ENCODE data around the gene SEPTIN6. TPM values are rescaled to one million over a fixed set of nuclear protein-coding genes. Genes with fewer than 3 reads are reported as not detected.
A peak's percentile ranks its signal among the peaks of the same experiment; 100 is the strongest.
"Not testable (repeated sequence)": the region's sequence is repeated elsewhere in the genome, so short reads cannot be mapped to it uniquely, and the experiment has no call there.

Gene SEPTIN6
- polyA plus RNA-seq, 3 donors, result 66.6 to 69.9 (median 69.8) TPM

GRCh38 chrX:119673336-119673735 lies 19.6 kb downstream of the SEPTIN6 start:
- DNase-seq (ENCODE audit: extremely low read depth in 1 of 11, low read depth in 9 of 11, low spot score in 4 of 11), result no peak

GRCh38 chrX:119672426-119672825 lies 20.5 kb downstream of the SEPTIN6 start:
- DNase-seq (ENCODE audit: extremely low read depth in 1 of 11, low read depth in 9 of 11, low spot score in 4 of 11), result no peak

GRCh38 chrX:119669424-119670037 lies 23.4 kb downstream of the SEPTIN6 start:
- DNase-seq (ENCODE audit: extremely low read depth in 1 of 11, low read depth in 9 of 11, low spot score in 4 of 11), result no peak

GRCh38 chrX:119667111-119667878 lies 25.7 kb downstream of the SEPTIN6 start:
- no peak for DNase-seq (ENCODE audit: extremely low read depth in 1 of 11, low read depth in 9 of 11, low spot score in 4 of 11)

- not testable (repeated sequence) for DNase-seq (ENCODE audit: extremely low read depth in 1 of 11, low read depth in 9 of 11, low spot score in 4 of 11)
These were observed 28.1 kb downstream of the SEPTIN6 start for GRCh38 chrX:119664877-119665276.

GRCh38 chrX:119661486-119661885 lies 31.5 kb downstream of the SEPTIN6 start:
- DNase-seq (ENCODE audit: extremely low read depth in 1 of 11, low read depth in 9 of 11, low spot score in 4 of 11), result no peak

- DNase-seq (ENCODE audit: extremely low read depth in 1 of 11, low read depth in 9 of 11, low spot score in 4 of 11), result no peak
These were observed 33.4 kb downstream of the SEPTIN6 start for GRCh38 chrX:119659522-119659921.

GRCh38 chrX:119655125-119655524 lies 37.8 kb downstream of the SEPTIN6 start:
- DNase-seq (ENCODE audit: extremely low read depth in 1 of 11, low read depth in 9 of 11, low spot score in 4 of 11), result no peak

GRCh38 chrX:119654112-119654531 lies 38.8 kb downstream of the SEPTIN6 start:
- peak in 5 of 11 donors; percentile 37 to 59 (median 48) for DNase-seq (ENCODE audit: extremely low read depth in 1 of 11, low read depth in 9 of 11, low spot score in 4 of 11)

GRCh38 chrX:119648421-119648775 lies 44.6 kb downstream of the SEPTIN6 start:
- DNase-seq (ENCODE audit: extremely low read depth in 1 of 11, low read depth in 9 of 11, low spot score in 4 of 11), result no peak

- DNase-seq (ENCODE audit: extremely low read depth in 1 of 11, low read depth in 9 of 11, low spot score in 4 of 11), result no peak
These were observed 45.2 kb downstream of the SEPTIN6 start for GRCh38 chrX:119647552-119648420.

GRCh38 chrX:119647089-119647488 lies 45.9 kb downstream of the SEPTIN6 start:
- DNase-seq (ENCODE audit: extremely low read depth in 1 of 11, low read depth in 9 of 11, low spot score in 4 of 11), result no peak

GRCh38 chrX:119646515-119646914 lies 46.5 kb downstream of the SEPTIN6 start:
- no peak for DNase-seq (ENCODE audit: extremely low read depth in 1 of 11, low read depth in 9 of 11, low spot score in 4 of 11)

- no peak for DNase-seq (ENCODE audit: extremely low read depth in 1 of 11, low read depth in 9 of 11, low spot score in 4 of 11)
These were observed 49.3 kb downstream of the SEPTIN6 start for GRCh38 chrX:119643696-119644095.

Other genes with a start within 250 kb of the SEPTIN6 start
- 100 to 1,000 TPM; 308 to 334 (median 328) TPM for gene SLC25A5, start 224.7 kb downstream of the SEPTIN6 start, polyA plus RNA-seq (ENCODE audit: insufficient read length in 3 of 3)
- gene STEEP1, start 127.8 kb downstream of the SEPTIN6 start, polyA plus RNA-seq (ENCODE audit: insufficient read length in 3 of 3), result 10 to 100 TPM; 31.0 to 33.7 (median 32.3) TPM
- 10 to 100 TPM; 83.2 to 97.7 (median 90.2) TPM for gene UBE2A, start 118.6 kb downstream of the SEPTIN6 start, polyA plus RNA-seq (ENCODE audit: insufficient read length in 3 of 3)
- gene NKRF, start 86.7 kb downstream of the SEPTIN6 start, polyA plus RNA-seq (ENCODE audit: insufficient read length in 3 of 3), result 10 to 100 TPM; 13.3 to 18.4 (median 15.1) TPM
- gene SOWAHD, start 65.4 kb upstream of the SEPTIN6 start, polyA plus RNA-seq (ENCODE audit: insufficient read length in 3 of 3), result under 1 TPM; 0.45 to 0.82 (median 0.70) TPM
- 1,000 to 10,000 TPM; 1,870 to 2,660 (median 2,378) TPM for gene RPL39, start 98.5 kb upstream of the SEPTIN6 start, polyA plus RNA-seq (ENCODE audit: insufficient read length in 3 of 3)
- 10 to 100 TPM; 33.5 to 34.9 (median 33.8) TPM for gene UPF3B, start 159.8 kb upstream of the SEPTIN6 start, polyA plus RNA-seq (ENCODE audit: insufficient read length in 3 of 3)
- gene RNF113A, start 178.6 kb upstream of the SEPTIN6 start, polyA plus RNA-seq (ENCODE audit: insufficient read length in 3 of 3), result 10 to 100 TPM; 11.5 to 13.0 (median 12.1) TPM
- 100 to 1,000 TPM; 120 to 166 (median 150) TPM for gene NDUFA1, start 178.7 kb upstream of the SEPTIN6 start, polyA plus RNA-seq (ENCODE audit: insufficient read length in 3 of 3)
- under 1 TPM in 2 of 3 donors, not detected in 1; 0.24 to 0.26 TPM for gene AKAP14, start 202.7 kb upstream of the SEPTIN6 start, polyA plus RNA-seq (ENCODE audit: insufficient read length in 3 of 3)